ENCODE results near the gene CCDC68. TPM values are rescaled to one million over a fixed set of nuclear protein-coding genes. Genes with fewer than 3 reads are reported as not detected.

The CCDC68 gene
- total RNA-seq, 2 donors from 2014 or later: not detected

DNA sequence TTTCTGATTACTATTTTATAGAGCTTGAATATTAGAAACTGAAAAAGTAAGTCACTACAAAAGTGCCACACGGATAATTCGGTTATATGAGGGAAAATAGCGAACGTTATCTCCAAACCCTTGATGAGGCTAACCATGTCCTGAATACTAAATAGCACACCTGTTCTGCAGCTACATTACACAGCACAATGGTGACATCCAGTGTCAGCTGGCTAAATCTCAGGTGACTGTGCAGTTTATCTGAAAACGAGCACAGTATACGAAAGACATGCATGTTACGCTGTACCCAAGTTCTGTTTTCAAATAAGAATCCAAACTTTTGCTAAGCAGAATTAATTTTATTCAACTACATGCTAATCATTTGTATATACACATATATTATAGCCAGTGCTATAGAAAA is 9.0 kb downstream of the CCDC68 start:
- H3K4me3 Mint-ChIP-seq: no peak overlapping the region
- H3K9me3 ChIP-seq (ENCODE audit: control insufficient read depth, low read length, poor library complexity, severe bottlenecking): no peaks in the 10 kb centered on the region
- H3K36me3 Mint-ChIP-seq (ENCODE audit: low read depth): no peaks in the 10 kb centered on the region
- no peak overlapping the region for H3K27ac Mint-ChIP-seq
- H3K4me1 Mint-ChIP-seq: peaks cover 11% of the 10 kb centered on the region
- H3K27me3 Mint-ChIP-seq: peaks cover 19% of the 10 kb centered on the region
- ATAC-seq (peak; percentile 52), DNase-seq (no peak)

DNA sequence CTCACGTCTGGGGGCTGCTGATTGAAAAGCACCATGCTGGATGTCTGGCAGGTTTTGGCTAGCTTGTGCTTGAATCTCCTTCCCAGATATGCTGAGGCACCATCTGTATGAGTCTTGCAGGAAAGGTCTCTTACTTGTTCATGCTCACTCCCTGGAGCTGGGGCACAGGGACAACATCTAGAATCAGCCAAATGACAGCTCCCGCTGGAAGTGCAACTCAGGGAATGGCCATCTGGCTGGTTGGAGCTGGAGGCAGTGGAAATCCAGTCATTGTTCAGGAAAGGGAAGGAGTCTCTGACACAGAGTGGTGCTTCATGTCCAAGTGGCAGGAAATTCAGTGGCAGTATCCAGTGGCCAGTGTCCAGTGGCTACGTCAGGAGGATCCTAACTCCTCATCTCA is 9.7 kb downstream of the CCDC68 start:
- no peak overlapping the region for H3K4me3 Mint-ChIP-seq
- no peaks in the 10 kb centered on the region for H3K9me3 ChIP-seq (ENCODE audit: control insufficient read depth, low read length, poor library complexity, severe bottlenecking)
- H3K36me3 Mint-ChIP-seq (ENCODE audit: low read depth): no peaks in the 10 kb centered on the region
- H3K27ac Mint-ChIP-seq: no peak overlapping the region
- H3K4me1 Mint-ChIP-seq: peaks cover 11% of the 10 kb centered on the region
- DNase-seq (no peak), ATAC-seq (no peak)
- H3K27me3 Mint-ChIP-seq: peaks cover 19% of the 10 kb centered on the region

DNA sequence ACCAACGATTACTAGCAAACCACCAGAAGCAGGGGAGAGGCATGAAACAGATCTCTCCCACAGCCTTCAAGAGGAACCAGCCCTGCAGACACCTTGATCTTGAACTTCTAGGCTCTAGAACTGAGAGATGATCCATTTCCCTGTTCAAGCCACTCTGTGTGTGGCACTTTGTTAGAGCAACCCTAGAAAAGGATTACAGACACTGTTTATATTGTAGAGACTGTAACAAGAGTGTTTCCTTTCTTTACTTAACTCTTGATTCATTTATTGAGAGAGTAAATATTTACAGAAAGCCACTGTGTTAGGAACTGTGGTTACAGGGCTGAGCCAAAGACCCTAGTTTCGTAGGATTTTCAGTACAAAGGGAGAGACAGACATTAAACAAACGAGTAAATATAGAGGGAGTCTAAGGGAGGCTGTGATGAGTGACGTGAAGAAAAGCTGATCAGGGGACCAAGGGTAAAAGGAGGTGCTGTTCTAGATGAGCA is 10.9 kb downstream of the CCDC68 start:
- DNase-seq (no peak), ATAC-seq (no peak)
- peaks cover 12% of the 10 kb centered on the region for H3K27me3 Mint-ChIP-seq
- H3K4me3 Mint-ChIP-seq: no peak overlapping the region
- H3K4me1 Mint-ChIP-seq: peaks cover 11% of the 10 kb centered on the region
- H3K36me3 Mint-ChIP-seq (ENCODE audit: low read depth): no peaks in the 10 kb centered on the region
- H3K9me3 ChIP-seq (ENCODE audit: control insufficient read depth, low read length, poor library complexity, severe bottlenecking): no peaks in the 10 kb centered on the region
- H3K27ac Mint-ChIP-seq: no peak overlapping the region

DNA sequence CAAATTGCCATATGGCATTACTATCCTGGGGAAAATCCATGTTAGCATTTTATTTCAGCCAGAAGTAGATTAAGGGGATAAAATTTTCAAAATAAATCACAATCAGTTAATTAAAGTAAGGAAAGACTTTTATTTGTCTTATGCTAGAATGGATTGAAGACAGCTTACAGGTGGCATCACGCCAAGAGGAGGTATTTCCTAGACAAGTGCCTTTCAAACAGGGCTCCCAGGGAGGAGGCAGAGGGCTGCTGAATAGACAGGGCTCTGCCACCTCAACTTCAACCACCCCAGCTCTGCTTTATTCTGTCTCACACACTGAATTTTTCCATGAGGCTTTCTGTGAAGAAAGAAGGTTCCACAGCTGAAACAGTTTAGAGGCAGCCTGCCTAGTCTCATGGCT is 12.2 kb downstream of the CCDC68 start:
- H3K4me3 Mint-ChIP-seq: peak overlapping the region; percentile 90
- ATAC-seq (no peak), DNase-seq (no peak)
- H3K27ac Mint-ChIP-seq: peak overlapping the region; percentile 92
- H3K36me3 Mint-ChIP-seq (ENCODE audit: low read depth): no peaks in the 10 kb centered on the region
- H3K4me1 Mint-ChIP-seq: peaks cover 11% of the 10 kb centered on the region
- no peaks in the 10 kb centered on the region for H3K9me3 ChIP-seq (ENCODE audit: control insufficient read depth, low read length, poor library complexity, severe bottlenecking)
- peaks cover 12% of the 10 kb centered on the region for H3K27me3 Mint-ChIP-seq

DNA sequence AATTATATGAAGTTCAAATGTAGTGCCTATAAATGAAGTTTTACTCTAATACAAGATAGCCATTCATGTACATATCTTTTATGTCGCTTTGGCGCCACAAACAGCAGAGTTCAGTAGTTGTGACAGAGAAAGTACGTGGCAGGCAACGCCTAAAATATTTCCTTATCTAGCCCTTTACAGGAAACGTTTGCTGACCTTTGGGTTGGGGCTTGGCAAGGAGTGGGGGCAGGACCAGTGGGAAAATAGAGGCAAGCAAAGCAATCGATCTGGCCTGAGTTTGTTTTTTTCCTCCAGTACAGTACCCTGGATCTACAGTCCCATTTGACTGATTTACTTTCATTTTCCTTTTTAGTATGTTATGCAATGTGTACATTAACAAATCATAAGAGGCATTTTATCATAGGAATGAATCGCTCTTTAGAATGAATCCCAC is 13.1 kb downstream of the CCDC68 start:
- ATAC-seq: peak; percentile 78
- H3K4me1 Mint-ChIP-seq: peaks cover 11% of the 10 kb centered on the region
- peak overlapping the region; percentile 90 for H3K4me3 Mint-ChIP-seq

DNA sequence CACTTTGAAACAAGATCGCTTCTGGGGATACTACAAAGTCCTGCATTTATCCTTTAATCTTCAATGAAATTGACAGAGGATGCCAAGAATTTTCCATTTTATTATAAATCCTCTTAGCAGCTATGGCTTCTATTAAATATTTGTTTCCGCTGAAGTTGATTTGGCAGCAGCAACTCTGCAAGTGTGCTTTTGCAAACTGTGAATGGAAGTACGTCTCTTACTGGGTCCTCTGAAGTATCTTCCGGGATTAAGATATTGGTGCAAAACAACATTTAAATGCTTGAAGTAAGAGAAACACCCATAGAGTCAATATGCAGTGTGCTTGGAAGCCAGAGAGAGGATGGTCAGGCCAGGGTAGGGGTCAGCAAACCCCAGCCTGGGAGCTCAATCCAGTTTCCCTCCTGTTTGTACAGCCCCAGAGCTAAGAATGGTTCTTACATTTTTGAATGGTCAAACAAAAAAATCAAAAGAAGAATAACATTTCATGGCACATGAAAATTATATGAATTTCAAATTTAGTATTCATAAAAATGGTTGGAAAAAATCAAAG is 13.6 kb downstream of the CCDC68 start:
- DNase-seq (no peak), ATAC-seq (no peak)
- H3K36me3 Mint-ChIP-seq (ENCODE audit: low read depth): no peaks in the 10 kb centered on the region
- H3K27me3 Mint-ChIP-seq: peaks cover 8% of the 10 kb centered on the region
- no peaks in the 10 kb centered on the region for H3K9me3 ChIP-seq (ENCODE audit: control insufficient read depth, low read length, poor library complexity, severe bottlenecking)
- H3K4me1 Mint-ChIP-seq: peaks cover 11% of the 10 kb centered on the region
- peak overlapping the region; percentile 90 for H3K4me3 Mint-ChIP-seq
- H3K27ac Mint-ChIP-seq: peak overlapping the region; percentile 92

More for the DNA sequence above, 13.1 kb downstream of the CCDC68 start:
- no peaks in the 10 kb centered on the region for H3K9me3 ChIP-seq (ENCODE audit: control insufficient read depth, low read length, poor library complexity, severe bottlenecking)
- H3K27me3 Mint-ChIP-seq: peaks cover 8% of the 10 kb centered on the region
- H3K27ac Mint-ChIP-seq: peak overlapping the region; percentile 92
- H3K36me3 Mint-ChIP-seq (ENCODE audit: low read depth): no peaks in the 10 kb centered on the region
- DNase-seq: no peak

DNA sequence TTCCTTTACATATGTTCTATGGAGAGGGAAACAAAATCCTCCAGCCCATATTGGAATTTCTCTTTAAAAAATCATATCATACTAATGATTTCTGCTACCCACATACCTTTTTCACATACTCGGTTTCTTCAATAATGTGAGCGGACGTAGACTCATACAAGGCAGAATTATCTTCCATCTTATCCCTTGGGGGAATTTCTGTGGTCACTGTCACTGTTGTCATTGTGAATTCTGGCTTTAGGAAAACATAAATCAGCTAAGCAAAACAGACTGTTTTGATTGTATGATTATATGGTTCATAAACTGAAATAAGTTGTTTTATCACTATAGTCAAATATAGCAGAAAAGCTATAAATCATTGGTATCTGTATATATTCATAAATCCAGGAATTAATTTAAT is 16.7 kb downstream of the CCDC68 start:
- ATAC-seq: no peak
- peaks cover 9% of the 10 kb centered on the region for H3K4me1 Mint-ChIP-seq
- no peak overlapping the region for H3K4me3 Mint-ChIP-seq
- H3K27me3 Mint-ChIP-seq: no peaks in the 10 kb centered on the region
- DNase-seq: no peak
- H3K36me3 Mint-ChIP-seq (ENCODE audit: low read depth): no peaks in the 10 kb centered on the region
- H3K27ac Mint-ChIP-seq: no peak overlapping the region
- no peaks in the 10 kb centered on the region for H3K9me3 ChIP-seq (ENCODE audit: control insufficient read depth, low read length, poor library complexity, severe bottlenecking)

DNA sequence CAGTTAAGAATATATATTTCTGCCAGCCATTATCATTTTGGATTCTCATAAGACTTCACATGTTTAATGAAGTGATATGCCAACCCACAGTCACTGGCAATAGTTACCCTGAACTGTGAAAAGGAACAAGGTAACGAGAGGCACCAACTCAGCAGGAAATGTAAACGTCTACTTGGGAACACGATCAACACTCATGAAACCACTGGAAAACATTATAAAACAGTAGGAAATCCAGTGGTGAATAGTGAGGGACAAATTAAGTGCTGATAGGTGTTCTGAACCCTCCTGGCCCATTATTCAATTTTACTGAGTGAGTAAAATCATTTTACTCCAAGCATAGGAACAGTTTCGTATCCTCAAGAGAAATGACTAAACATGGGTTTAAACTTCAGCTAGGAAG is 17.1 kb downstream of the CCDC68 start:
- H3K27me3 Mint-ChIP-seq: no peaks in the 10 kb centered on the region
- ATAC-seq (no peak), DNase-seq (no peak)
- no peak overlapping the region for H3K27ac Mint-ChIP-seq
- peaks cover 9% of the 10 kb centered on the region for H3K4me1 Mint-ChIP-seq
- no peaks in the 10 kb centered on the region for H3K9me3 ChIP-seq (ENCODE audit: control insufficient read depth, low read length, poor library complexity, severe bottlenecking)
- no peaks in the 10 kb centered on the region for H3K36me3 Mint-ChIP-seq (ENCODE audit: low read depth)
- H3K4me3 Mint-ChIP-seq: no peak overlapping the region

DNA sequence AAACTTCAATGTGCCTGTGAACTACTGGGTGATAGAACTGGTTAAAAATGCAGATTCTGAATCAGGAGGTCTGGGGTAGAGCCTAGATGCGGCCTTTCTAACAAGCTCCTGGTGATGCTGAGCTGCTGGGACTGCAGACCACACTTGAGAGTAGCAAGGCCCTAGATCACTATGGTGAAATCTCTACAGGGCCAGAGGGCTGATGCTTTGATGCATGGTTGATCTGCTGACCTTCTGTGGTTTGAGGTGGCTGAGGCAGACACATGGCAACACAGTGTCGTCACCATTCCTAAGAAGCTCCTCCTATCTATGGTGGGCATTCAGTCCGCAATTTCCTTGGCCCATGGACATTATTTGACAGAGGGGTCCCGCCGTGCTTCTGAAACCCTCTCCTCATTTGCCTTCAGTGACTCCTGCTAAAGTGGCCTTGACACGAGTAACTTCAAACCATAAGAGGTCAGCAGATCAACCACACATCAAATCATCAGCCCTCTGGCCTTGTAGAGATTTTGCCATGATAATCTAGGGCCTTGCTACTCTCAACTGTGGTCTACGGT is 19.8 kb downstream of the CCDC68 start:
- H3K4me1 Mint-ChIP-seq: no peaks in the 10 kb centered on the region
- DNase-seq (no peak), ATAC-seq (no peak)
- peaks cover 8% of the 10 kb centered on the region for H3K27me3 Mint-ChIP-seq
- no peaks in the 10 kb centered on the region for H3K36me3 Mint-ChIP-seq (ENCODE audit: low read depth)
- no peaks in the 10 kb centered on the region for H3K9me3 ChIP-seq (ENCODE audit: control insufficient read depth, low read length, poor library complexity, severe bottlenecking)
- H3K4me3 Mint-ChIP-seq: no peak overlapping the region
- no peak overlapping the region for H3K27ac Mint-ChIP-seq

DNA sequence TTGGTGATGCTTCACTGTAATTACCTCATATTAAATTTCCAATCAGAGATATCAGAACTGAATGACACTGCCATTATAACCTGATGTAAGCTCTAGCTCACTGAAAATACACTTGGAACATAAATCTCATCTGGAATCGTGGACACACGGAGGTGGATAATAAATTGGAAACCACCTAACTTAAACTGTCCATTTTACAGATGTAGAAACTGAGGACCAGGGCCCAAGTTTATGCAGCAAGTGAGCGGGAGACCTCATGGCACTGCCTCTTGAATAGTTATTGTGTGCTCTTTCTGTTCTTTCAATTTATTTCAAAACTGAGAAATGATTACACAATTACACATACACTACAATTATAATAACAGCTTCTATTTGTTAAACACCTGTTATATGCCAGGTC is 20.8 kb downstream of the CCDC68 start:
- H3K4me3 Mint-ChIP-seq: no peak overlapping the region
- H3K9me3 ChIP-seq (ENCODE audit: control insufficient read depth, low read length, poor library complexity, severe bottlenecking): no peaks in the 10 kb centered on the region
- DNase-seq: no peak
- no peaks in the 10 kb centered on the region for H3K36me3 Mint-ChIP-seq (ENCODE audit: low read depth)
- no peaks in the 10 kb centered on the region for H3K4me1 Mint-ChIP-seq
- no peak overlapping the region for H3K27ac Mint-ChIP-seq
- ATAC-seq: no peak
- peaks cover 8% of the 10 kb centered on the region for H3K27me3 Mint-ChIP-seq

DNA sequence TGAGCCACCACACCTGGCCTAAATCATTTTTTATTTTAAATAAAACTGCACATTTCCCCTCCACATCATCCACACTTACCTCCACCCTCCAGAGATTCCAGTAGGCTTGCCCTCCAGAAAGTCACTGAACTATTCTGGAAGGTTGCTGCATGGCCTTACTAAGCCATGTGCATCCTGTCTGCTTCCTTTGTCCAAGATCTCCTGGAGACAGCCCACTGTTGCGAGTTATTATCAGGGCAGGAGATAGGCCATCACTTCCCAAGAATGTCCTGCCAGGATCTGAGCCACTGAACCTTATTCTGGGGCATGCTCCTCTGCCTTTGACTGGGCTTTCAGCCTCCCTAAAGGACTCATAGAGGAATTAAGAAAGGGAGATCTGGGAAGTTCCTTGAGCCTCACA is 26.8 kb downstream of the CCDC68 start:
- DNase-seq (no peak), ATAC-seq (no peak)
- no peaks in the 10 kb centered on the region for H3K9me3 ChIP-seq (ENCODE audit: control insufficient read depth, low read length, poor library complexity, severe bottlenecking)
- Mint-ChIP-seq H3K27me3 (peaks cover 8% of the 10 kb centered on the region), H3K36me3 (ENCODE audit: low read depth) (no peaks in the 10 kb centered on the region), H3K4me3 (no peak overlapping the region), H3K4me1 (no peaks in the 10 kb centered on the region), H3K27ac (no peak overlapping the region)

DNA sequence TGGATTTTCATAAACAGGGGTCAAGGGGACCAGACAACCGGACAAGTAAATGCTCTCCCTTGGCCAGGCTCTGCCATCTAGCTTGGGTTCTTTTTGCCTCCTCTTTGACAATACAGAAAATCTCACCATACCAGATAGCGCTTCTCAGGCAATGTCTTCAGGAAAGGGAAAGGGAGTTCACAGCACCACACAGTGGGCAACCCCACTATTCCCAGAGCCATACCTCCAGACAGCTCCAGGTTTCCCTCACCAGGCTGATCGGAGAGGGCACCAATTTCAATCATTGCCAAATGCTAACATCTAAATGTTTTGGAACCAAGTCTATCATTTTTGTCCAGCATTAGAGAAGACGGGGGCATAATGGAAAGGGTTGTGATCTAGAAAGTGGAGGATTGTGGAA is 28.1 kb downstream of the CCDC68 start:
- H3K27ac Mint-ChIP-seq: no peak overlapping the region
- no peaks in the 10 kb centered on the region for H3K36me3 Mint-ChIP-seq (ENCODE audit: low read depth)
- no peak for ATAC-seq
- no peaks in the 10 kb centered on the region for H3K9me3 ChIP-seq (ENCODE audit: control insufficient read depth, low read length, poor library complexity, severe bottlenecking)
- H3K4me1 Mint-ChIP-seq: no peaks in the 10 kb centered on the region
- no peak for DNase-seq
- H3K27me3 Mint-ChIP-seq: no peaks in the 10 kb centered on the region
- H3K4me3 Mint-ChIP-seq: no peak overlapping the region

DNA sequence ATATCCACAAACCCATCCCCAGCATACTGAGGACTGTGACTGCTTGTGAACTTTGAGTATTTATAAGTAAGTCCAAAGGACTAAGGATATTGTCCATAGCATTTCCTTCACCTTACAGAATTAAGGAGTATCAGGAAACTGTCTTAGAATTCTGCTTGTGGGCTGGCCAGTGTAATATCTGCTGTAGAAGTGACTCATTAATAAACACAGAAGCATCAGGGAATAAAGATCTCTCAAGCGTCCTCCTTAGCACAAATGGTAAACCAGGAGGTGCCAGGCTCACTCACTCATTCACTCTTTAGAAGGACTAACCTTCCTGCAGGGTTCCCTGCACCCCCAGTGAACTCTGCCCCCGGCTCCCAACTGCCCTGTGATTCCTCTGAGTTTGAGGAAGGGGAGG is 31.0 kb downstream of the CCDC68 start:
- no peaks in the 10 kb centered on the region for H3K27me3 Mint-ChIP-seq
- H3K27ac Mint-ChIP-seq: no peak overlapping the region
- DNase-seq (no peak), ATAC-seq (no peak)
- no peak overlapping the region for H3K4me3 Mint-ChIP-seq
- no peaks in the 10 kb centered on the region for H3K4me1 Mint-ChIP-seq
- H3K9me3 ChIP-seq (ENCODE audit: control insufficient read depth, low read length, poor library complexity, severe bottlenecking): no peaks in the 10 kb centered on the region
- H3K36me3 Mint-ChIP-seq (ENCODE audit: low read depth): no peaks in the 10 kb centered on the region

DNA sequence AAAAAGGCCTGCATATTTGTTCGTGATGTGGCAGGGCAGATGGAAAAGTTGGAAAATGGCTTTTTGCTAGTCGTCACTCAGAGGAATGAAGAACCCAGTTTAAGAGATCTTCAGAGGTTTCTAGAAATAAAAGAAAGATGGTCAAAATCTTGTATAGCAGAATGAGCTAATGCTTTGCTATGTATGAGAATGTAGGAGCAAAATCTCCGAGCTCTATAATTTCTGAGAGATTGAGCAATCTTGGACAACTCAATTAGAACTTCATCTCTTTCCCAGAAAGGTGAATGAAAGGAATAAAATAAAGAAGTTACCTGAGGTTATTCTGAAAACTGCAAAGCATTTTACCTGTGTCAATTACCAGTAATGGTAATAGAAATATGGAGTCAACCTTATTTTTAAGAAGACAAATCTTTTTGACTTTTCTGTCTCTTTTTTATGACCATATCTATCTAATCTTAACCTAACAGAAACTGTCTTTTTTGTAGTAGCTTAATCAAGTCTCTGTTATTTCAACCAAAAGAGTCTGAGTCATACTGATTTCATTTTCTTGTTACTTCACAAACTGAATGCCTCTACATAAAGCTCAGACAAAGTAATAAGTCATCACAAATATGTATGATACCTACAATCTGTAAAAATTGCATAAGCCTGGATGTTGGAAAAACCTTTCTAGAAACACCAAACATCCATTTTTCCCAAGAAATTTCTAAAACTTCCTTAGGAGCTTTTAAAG is 32.5 kb downstream of the CCDC68 start:
- H3K27me3 Mint-ChIP-seq: no peaks in the 10 kb centered on the region
- no peak for ATAC-seq

More for the DNA sequence above, 32.5 kb downstream of the CCDC68 start:
- H3K9me3 ChIP-seq (ENCODE audit: control insufficient read depth, low read length, poor library complexity, severe bottlenecking): no peaks in the 10 kb centered on the region
- Mint-ChIP-seq H3K4me3 (no peak overlapping the region), H3K27ac (no peak overlapping the region), H3K36me3 (ENCODE audit: low read depth) (no peaks in the 10 kb centered on the region), H3K4me1 (no peaks in the 10 kb centered on the region)
- no peak for DNase-seq

Data from T-helper 17 cell (primary cell).